ENCODE measurements around the gene RFX3.

GRCh38 chr9:3508521-3509291, 17.1 kb downstream of the RFX3 start:
- TF ChIP-seq EGR1 (IDR thresholded peaks at IDR 0.05) (no peak), TAF1 (IDR thresholded peaks at IDR 0.05; ENCODE audit: low read depth) (no peak)

Measured in Ishikawa (cell line).